ENCODE measurements around the gene SEPTIN8. TPM values are rescaled to one million over a fixed set of nuclear protein-coding genes. Genes with fewer than 3 reads are reported as not detected.

The SEPTIN8 gene
- total RNA-seq, 1 donor from 2014 or later: 127 TPM

GRCh38 chr5:132815454-132815853 is 38.4 kb upstream of the SEPTIN8 start:
- peaks cover 1% of the 10 kb centered on the region for H3K36me3 Mint-ChIP-seq (ENCODE audit: low read depth)
- H3K4me3 Mint-ChIP-seq (ENCODE audit: unreplicated experiment): peak overlapping the region; percentile 19
- H3K27ac Mint-ChIP-seq (ENCODE audit: unreplicated experiment): no peak overlapping the region
- no peaks in the 10 kb centered on the region for H3K9me3 Mint-ChIP-seq (ENCODE audit: low read depth)
- peaks cover 16% of the 10 kb centered on the region for H3K27me3 Mint-ChIP-seq (ENCODE audit: low read depth)
- H3K4me1 Mint-ChIP-seq (ENCODE audit: low read depth): peaks cover 12% of the 10 kb centered on the region
- TF ChIP-seq CTCF (IDR thresholded peaks at IDR 0.05): no peak
- no peak for DNase-seq (ENCODE audit: low spot score)

- no peak for TF ChIP-seq CTCF (IDR thresholded peaks at IDR 0.05)
- H3K36me3 Mint-ChIP-seq (ENCODE audit: low read depth): peaks cover 1% of the 10 kb centered on the region
- H3K27me3 Mint-ChIP-seq (ENCODE audit: low read depth): peaks cover 23% of the 10 kb centered on the region
- H3K4me1 Mint-ChIP-seq (ENCODE audit: low read depth): peaks cover 7% of the 10 kb centered on the region
- H3K4me3 Mint-ChIP-seq (ENCODE audit: unreplicated experiment): peak overlapping the region; percentile 19
- H3K27ac Mint-ChIP-seq (ENCODE audit: unreplicated experiment): no peak overlapping the region
- DNase-seq (ENCODE audit: low spot score): no peak
- H3K9me3 Mint-ChIP-seq (ENCODE audit: low read depth): no peaks in the 10 kb centered on the region
Observed at GRCh38 chr5:132814503-132815294, 37.7 kb upstream of the SEPTIN8 start.

GRCh38 chr5:132813599-132814502 is 36.8 kb upstream of the SEPTIN8 start:
- Mint-ChIP-seq H3K27me3 (ENCODE audit: low read depth) (peaks cover 30% of the 10 kb centered on the region), H3K27ac (ENCODE audit: unreplicated experiment) (no peak overlapping the region), H3K36me3 (ENCODE audit: low read depth) (peaks cover 1% of the 10 kb centered on the region), H3K9me3 (ENCODE audit: low read depth) (no peaks in the 10 kb centered on the region), H3K4me3 (ENCODE audit: unreplicated experiment) (no peak overlapping the region), H3K4me1 (ENCODE audit: low read depth) (peaks cover 7% of the 10 kb centered on the region)
- no peak for DNase-seq (ENCODE audit: low spot score)
- TF ChIP-seq CTCF (IDR thresholded peaks at IDR 0.05): peak; percentile 18

GRCh38 chr5:132812781-132813598 is 36.0 kb upstream of the SEPTIN8 start, which contains the start of gene SOWAHA:
Gene SOWAHA (plus strand): TSS chr5:132813302. CDS start chr5:132813622, 320 bp downstream.
- H3K27me3 Mint-ChIP-seq (ENCODE audit: low read depth): peaks cover 32% of the 10 kb centered on the region
- peaks cover 1% of the 10 kb centered on the region for H3K36me3 Mint-ChIP-seq (ENCODE audit: low read depth)
- peaks cover 7% of the 10 kb centered on the region for H3K4me1 Mint-ChIP-seq (ENCODE audit: low read depth)
- no peaks in the 10 kb centered on the region for H3K9me3 Mint-ChIP-seq (ENCODE audit: low read depth)
- no peak within 1 kb of the TSS for H3K27ac Mint-ChIP-seq (ENCODE audit: unreplicated experiment)
- TF ChIP-seq CTCF (IDR thresholded peaks at IDR 0.05): no peak
- H3K4me3 Mint-ChIP-seq (ENCODE audit: unreplicated experiment): peak within 1 kb of the TSS; percentile 70
- DNase-seq (ENCODE audit: low spot score): no peak
